ENCODE results near the gene CAD.
"Not testable (repeated sequence)": the region's sequence is repeated elsewhere in the genome, so short reads cannot be mapped to it uniquely, and the experiment has no call there.

The CAD gene

GRCh38 chr2:27264753-27265535, 47.8 kb downstream of the CAD start:
- H3K4me3 ChIP-seq (ENCODE audit: control insufficient read depth, low read depth, low read length), result no peak overlapping the region; the same call in 1 of the 2 replicates
- TF ChIP-seq, protein P1, sequence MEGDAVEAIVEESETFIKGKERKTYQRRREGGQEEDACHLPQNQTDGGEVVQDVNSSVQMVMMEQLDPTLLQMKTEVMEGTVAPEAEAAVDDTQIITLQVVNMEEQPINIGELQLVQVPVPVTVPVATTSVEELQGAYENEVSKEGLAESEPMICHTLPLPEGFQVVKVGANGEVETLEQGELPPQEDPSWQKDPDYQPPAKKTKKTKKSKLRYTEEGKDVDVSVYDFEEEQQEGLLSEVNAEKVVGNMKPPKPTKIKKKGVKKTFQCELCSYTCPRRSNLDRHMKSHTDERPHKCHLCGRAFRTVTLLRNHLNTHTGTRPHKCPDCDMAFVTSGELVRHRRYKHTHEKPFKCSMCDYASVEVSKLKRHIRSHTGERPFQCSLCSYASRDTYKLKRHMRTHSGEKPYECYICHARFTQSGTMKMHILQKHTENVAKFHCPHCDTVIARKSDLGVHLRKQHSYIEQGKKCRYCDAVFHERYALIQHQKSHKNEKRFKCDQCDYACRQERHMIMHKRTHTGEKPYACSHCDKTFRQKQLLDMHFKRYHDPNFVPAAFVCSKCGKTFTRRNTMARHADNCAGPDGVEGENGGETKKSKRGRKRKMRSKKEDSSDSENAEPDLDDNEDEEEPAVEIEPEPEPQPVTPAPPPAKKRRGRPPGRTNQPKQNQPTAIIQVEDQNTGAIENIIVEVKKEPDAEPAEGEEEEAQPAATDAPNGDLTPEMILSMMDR (IDR thresholded peaks at IDR 0.05; ENCODE audit: control insufficient read depth, insufficient read depth, low read depth, low read length, missing control alignments), result peak; percentile 27
- DNase-seq (ENCODE audit: low read depth), result no peak

DNA sequence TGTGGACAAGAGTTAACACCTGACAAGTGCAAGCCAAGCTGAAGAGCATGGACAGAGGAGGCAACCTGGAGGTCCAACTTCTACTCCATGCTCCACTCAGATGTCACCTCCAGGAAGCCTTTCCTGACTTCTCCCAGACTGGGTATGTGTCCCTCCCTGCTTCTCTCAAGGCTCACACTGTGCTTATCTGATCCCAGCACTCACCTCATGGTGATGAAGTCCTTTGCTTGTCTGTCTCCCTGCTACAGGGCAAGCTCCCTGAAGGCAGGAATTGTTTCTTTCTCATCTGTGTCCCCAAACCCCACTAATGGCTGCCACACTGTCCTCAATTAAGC, 48.3 kb downstream of the CAD start:
- DNase-seq (ENCODE audit: low read depth), result no peak
- TF ChIP-seq, protein P1 (IDR thresholded peaks at IDR 0.05; ENCODE audit: control insufficient read depth, insufficient read depth, low read depth, low read length, missing control alignments), result no peak
- no peak overlapping the region for H3K4me3 ChIP-seq (ENCODE audit: control insufficient read depth, low read depth, low read length)

DNA sequence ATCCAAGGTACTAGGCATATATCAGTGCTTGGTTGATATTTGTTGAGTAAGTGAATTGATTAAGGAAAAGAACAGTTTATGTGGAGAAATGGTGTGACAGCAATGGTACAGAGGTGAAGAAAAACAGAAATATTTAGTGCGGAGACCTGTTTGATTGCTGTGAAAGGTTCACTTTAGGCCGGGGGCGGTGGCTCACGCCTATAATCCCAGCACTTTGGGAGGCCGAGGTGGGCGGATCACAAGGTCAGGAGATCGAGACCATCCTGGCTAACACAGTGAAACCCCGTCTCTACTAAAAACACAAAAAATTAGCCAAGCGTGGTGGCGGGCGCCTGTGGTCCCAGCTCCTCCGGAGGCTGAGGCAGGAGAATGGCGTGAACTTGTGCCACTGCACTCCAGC, 51.1 kb downstream of the CAD start:
- not testable (repeated sequence) for H3K4me3 ChIP-seq (ENCODE audit: control insufficient read depth, low read depth, low read length)

DNA sequence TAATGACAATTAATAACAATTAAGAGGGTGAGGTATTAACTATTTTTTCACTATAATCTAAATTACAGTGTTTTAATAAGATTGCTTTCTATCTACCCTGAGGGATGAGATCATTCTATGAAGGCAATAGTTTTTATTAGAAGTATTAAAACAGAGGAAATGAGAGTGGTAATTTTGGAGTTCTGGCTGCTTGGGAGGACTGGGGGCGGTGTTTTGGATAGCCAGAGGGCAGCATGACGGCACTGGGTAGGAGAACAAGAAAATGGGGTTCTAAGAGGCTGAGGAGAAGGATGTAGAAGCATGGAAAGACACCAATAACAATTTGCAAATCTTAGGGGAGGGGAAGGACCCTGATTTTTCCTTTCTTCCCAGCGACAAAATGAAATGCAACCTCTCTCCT, 53.0 kb downstream of the CAD start:
- TF ChIP-seq, protein P1 (IDR thresholded peaks at IDR 0.05; ENCODE audit: control insufficient read depth, insufficient read depth, low read depth, low read length, missing control alignments), result no peak
- DNase-seq (ENCODE audit: low read depth), result no peak
- no peak overlapping the region for H3K4me3 ChIP-seq (ENCODE audit: control insufficient read depth, low read depth, low read length)

More for the DNA sequence above, 51.1 kb downstream of the CAD start:
- DNase-seq (ENCODE audit: low read depth), result not testable (repeated sequence)

DNA sequence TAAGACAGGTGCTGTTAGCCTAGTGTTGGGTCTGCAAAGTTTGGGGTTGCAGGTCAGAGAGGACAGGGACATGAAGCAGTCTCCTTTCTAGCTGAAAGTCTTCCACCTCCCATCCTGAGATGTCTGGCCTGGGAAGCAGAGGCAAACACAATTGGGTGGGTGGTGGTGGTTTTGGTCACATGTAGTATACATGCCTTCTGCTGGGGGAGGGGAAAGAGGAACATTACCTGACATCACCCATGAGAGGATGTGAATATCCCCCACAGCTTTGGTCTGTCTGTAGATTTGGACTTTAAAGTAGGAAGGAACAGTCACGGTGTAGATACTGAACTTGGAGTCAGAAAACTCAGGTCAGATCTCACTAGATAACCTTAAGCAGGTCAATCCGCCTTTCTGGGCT, 53.5 kb downstream of the CAD start:
- TF ChIP-seq, protein P1 (IDR thresholded peaks at IDR 0.05; ENCODE audit: control insufficient read depth, insufficient read depth, low read depth, low read length, missing control alignments), result no peak
- H3K4me3 ChIP-seq (ENCODE audit: control insufficient read depth, low read depth, low read length), result no peak overlapping the region
- no peak for DNase-seq (ENCODE audit: low read depth)

DNA sequence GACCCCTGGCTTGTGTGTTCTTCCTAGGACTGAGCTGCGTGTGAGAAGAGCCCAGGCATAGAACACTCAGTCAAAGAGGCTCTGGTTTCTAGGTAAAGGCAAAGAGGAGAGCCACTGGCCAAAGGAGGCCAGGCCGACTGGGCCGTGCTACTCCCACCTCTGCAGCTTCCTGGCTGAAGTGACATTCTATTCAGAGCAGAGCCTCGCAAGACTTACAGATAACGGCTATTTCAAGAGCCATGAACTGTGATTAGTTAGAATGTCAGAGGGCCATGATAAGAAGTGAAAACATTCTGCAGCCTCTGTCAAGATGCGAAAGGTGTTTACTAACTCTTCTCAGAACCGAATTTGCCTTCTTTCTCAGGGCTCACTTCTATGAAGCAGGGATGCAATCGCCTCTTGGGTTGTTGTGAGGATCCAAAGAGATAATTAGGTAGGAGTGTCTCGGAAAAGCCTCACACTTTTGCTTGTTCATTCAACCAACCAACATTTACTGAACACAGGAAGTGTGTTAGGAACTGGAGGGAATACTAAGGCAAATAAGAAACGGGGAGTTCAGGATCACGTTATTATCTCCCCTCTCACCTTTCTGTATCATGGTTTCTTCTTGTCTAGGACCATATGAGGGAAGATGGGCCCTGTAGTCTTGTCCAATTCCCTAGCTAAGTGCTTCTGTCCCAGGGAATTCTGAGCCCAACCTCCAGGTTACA, 54.6 kb downstream of the CAD start:
- no peak overlapping the region for H3K4me3 ChIP-seq (ENCODE audit: control insufficient read depth, low read depth, low read length)
- DNase-seq (ENCODE audit: low read depth), result no peak
- TF ChIP-seq, protein P1 (IDR thresholded peaks at IDR 0.05; ENCODE audit: control insufficient read depth, insufficient read depth, low read depth, low read length, missing control alignments), result no peak

- not testable (repeated sequence) for DNase-seq (ENCODE audit: low read depth); H3K4me3 ChIP-seq (ENCODE audit: control insufficient read depth, low read depth, low read length)
Measured at GRCh38 chr2:27272537-27273522, 55.7 kb downstream of the CAD start.
